NCI-H82 treated with DMSO at 0.1 percent for 48 hours (cell line): ENCODE data around the gene CORO1A.
"Not testable (repeated sequence)": the region's sequence is repeated elsewhere in the genome, so short reads cannot be mapped to it uniquely, and the experiment has no call there.

ENCODE experiments used
- DNase-seq: peaks from one replicate; lab custom pipeline; 2025; ENCODE audit not compliant: unreplicated experiment; lab: John Stamatoyannopoulos, UW

CORO1A gene

DNA sequence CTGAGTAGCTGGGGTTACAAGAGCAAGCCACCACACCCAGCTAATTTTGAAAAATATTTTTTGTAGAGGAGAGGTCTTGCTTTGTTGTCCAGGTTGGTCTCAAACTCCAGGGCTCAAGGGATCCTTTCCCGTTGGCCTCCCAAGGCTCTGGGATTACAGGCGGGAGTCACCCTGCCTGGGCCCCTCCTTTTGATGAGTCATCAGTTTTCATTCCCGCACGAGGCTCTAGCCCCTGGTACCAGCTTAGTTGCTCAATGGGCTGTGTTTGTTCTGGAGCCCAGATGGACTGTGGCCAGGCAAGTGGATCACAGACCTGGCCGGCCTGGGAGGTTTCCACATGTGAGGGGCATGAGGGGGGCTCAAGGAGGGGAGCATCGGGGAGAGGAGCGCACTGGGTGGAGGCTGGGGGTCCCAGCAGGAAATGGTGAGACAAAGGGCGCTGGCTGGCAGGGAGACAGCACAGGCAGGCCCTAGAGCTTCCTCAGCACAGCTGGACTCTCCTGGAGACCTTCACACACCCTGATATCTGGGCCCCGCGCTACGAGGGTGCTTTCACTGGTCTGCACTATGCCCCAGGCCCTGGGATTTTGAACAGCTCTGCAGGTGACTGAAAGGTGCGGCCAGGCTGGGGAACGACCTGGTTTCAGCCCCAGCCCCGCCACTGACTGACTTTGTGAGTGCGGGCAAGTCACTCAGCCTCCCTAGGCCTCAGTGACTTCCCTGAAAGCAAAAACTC is 16.4 kb downstream of the CORO1A start:
- DNase-seq: not testable (repeated sequence)

DNA sequence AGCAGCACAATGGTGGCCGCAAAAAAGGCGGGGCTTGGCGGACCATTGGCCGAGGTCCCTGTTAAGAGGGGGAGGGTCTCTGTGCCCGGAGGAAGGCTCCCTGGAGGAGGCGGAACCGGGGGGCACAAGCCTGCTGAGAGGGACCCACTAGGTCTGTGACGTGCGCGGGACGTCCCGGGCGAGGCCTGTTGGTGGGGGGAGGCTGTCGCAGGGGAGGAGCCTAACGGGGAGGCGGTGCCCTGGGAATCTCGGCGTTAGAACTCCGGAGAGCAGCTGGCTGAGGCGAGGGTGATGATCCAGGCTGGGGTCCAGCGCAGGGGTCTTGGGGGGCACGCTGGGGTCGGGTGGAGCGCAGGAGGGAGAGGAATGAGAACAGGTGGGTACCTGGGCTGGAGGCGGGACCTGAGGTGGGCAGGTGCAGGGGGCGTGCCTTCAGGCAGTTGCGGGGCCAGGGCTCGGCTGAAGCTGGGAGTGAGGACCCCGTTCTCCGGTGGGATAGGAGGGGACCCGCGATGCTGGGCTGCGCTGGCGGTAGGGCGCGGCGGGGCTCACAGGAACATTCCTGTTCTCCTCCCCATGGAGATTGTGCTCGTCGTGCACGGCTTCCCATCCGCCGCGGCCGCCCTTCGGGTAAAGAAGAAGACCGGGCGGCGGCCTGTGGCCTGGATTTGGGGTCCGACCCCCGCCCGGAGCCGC is 22.3 kb downstream of the CORO1A start:
- DNase-seq: not testable (repeated sequence)

DNA sequence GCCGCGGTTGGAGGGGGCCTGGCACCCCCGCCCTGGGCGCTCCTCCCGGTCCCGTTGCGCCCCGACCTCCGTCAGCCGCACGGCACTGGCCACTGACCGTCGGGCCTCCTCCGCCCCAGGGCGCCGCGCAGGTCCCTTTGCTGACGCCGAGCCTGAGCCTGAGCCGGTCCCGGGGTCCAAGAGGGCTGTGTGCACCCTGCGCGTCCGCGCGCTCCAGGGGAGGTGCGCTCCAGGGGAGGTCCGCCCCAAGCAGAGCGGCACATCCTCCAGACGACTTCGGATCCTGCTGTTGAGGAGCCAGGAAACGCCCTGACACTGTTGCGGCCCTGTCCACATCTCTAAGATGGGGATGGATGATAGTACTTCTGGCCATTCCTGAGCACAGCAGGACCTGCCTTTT is 22.9 kb downstream of the CORO1A start:
- not testable (repeated sequence) for DNase-seq

DNA sequence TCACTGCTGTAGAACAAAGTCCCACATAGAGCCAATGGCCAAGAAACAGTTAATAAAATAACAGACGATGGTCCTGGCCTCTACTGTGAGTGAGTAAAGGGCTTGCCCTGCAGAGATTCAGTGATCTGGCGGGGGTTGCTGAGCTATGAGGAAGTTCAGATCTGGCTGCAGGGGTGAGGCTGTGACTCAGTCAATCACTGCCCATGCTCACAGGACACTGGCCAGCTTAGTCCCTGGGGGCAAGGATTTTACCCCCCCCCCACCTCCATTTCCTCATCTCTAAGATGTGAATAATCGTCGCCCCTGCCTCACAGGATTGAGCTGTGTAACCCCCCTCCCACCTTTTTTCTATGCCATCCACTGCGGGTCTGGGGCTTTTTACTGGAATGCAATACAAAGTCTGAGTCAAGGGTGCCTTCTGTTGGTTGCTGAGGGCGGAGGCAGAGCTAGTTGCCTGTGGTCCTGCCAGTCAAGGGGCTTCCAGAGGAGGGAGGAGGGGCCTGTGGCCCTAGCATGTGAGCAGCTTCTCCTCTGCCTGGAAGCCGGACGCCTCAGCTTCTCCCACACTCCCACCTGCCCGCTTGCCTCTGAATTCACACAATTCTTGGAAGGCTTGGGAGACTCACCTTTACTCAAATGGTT is 23.8 kb downstream of the CORO1A start:
- not testable (repeated sequence) for DNase-seq

DNA sequence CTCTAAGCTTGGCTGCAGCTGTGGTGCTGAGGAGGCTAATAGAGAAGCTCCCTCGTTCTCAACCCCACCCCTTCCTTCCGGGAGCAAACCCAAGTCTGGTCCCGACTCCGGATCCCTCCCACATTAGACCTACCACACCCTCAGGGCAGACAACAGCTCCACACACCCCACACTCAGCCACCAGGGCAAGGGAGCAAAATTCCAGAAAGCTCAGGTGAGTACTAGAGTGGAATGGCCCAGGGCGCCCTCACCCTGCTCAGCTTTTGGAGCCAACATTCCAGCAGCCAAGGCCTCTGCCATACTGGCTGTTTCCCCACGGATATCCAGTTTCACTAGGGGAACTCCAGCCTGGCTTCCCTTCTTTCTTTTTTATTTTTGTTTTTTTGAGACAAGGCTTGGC is 25.6 kb downstream of the CORO1A start:
- DNase-seq: not testable (repeated sequence)

DNA sequence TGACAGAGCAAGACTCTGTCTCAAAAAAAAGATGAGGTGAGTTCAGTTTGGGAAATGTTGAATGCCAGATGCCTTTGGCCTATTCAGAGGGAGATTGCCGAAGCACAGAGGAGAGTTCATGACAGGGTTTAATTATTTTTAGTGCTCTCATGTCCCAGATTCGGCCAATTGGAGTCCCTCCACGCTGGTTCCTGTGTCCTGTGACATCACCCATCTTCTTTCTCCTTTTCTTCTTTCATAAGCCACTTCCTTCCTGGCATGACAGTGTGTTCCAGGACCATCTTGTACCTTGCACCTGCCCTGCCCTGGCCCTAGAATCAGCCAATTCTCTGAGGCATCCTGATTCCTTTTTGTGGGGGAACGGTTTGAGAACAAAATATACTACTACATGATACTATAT is 28.0 kb downstream of the CORO1A start:
- not testable (repeated sequence) for DNase-seq

DNA sequence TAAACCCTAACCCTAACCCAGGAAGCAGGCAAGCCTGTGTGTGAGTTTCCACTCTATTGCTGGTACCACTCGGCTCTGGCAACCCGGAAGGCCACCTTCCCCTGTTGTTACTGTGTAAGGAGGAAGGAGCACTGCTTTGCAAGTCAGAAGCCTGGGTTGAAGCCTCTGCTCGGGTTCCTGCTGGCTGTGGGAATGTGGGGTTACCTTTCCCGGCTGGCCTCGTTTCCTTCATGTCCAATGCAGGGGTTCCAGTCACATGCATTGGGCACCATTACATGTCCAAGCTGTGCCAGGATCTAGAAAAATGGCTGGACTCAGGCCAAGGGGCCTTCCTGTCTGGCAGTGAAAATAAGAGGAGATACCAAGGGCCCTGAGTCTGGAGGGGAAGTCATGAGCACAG is 33.7 kb downstream of the CORO1A start:
- not testable (repeated sequence) for DNase-seq
